H1 (cell line): ENCODE measurements around the gene MRPL41. TPM values are rescaled to one million over a fixed set of nuclear protein-coding genes. Genes with fewer than 3 reads are reported as not detected.
"Not testable (repeated sequence)": the region's sequence is repeated elsewhere in the genome, so short reads cannot be mapped to it uniquely, and the experiment has no call there.

Experiments
- CTCF ChIA-PET: fragments of 300-600 bp; sonication (Branson Sonifier 250); formaldehyde crosslinking; loops from one replicate; lab custom pipeline; 2021; ENCODE audit not compliant: partially characterized antibody; lab: Charles Lee
- POLR2A ChIA-PET: fragments of 300-600 bp; sonication (Branson Sonifier 250); formaldehyde crosslinking; loops from one replicate; lab custom pipeline; 2021; ENCODE audit warnings: inconsistent platforms; ENCODE audit not compliant: partially characterized antibody; lab: Charles Lee
- DNase-seq, 2 experiments: peaks; one replicate each; pipeline versions ENCODE4 v3.0.0 to v3.0.0-alpha.2; 2010 to 2022; ENCODE audit warnings: low spot score in 2 of 2, low read depth in 1 of 2, mixed read lengths in 1 of 2
- FAIRE-seq: peaks from 2 replicates; lab custom pipeline; 2011; peaks lifted over from hg19 to GRCh38; lab: Jason Lieb, UNC
- H2AFZ ChIP-seq: 2 replicates; pipeline ENCODE4 v1.8.1; 2012; ENCODE audit warnings: low read length, inconsistent platforms
- H2AK5ac ChIP-seq: 2 replicates; pipeline ENCODE4 v1.6.1; 2013; ENCODE audit warnings: low read depth, low read length
- H2BK120ac ChIP-seq: replicated peaks from 2 replicates; pipeline ENCODE3; 2013; ENCODE audit warnings: low read depth, low read length, inconsistent platforms
- H2BK12ac ChIP-seq: 2 replicates; pipeline ENCODE4 v1.6.1; 2013; ENCODE audit warnings: low read depth, low read length
- H2BK15ac ChIP-seq: 2 replicates; pipeline ENCODE4 v1.6.1; 2013; ENCODE audit warnings: low read length
- H2BK20ac ChIP-seq: 2 replicates; pipeline ENCODE4 v1.6.1; 2013; ENCODE audit warnings: low read length
- H2BK5ac ChIP-seq: 2 replicates; pipeline ENCODE4 v1.6.1; 2013; ENCODE audit warnings: low read depth, low read length
- H3K14ac ChIP-seq: 2 replicates; pipeline ENCODE4 v1.6.1; 2013; ENCODE audit warnings: inconsistent platforms; ENCODE audit not compliant: insufficient read length
- H3K18ac ChIP-seq: 2 replicates; pipeline ENCODE4 v1.6.1; 2013; ENCODE audit warnings: low read length; ENCODE audit errors: extremely low read depth
- H3K23ac ChIP-seq: 2 replicates; pipeline ENCODE4 v1.6.1; 2013; ENCODE audit warnings: inconsistent platforms; ENCODE audit not compliant: insufficient read length
- H3K23me2 ChIP-seq: 2 replicates; pipeline ENCODE4 v1.6.1; 2013; ENCODE audit warnings: low read depth, low read length
- H3K27ac ChIP-seq: 2 replicates; pipeline ENCODE4 v1.6.1; 2011; ENCODE audit warnings: low read depth, low read length, inconsistent platforms
- H3K27me3 ChIP-seq, 4 experiments: replicated peaks in 1 of 4; 1 replicate in 1 of 4; 2 replicates in 3 of 4; pipeline versions ENCODE4 v1.6.1 to v1.8.1; 2011 to 2013; ENCODE audit warnings: low read length in 3 of 4, mild to moderate bottlenecking in 3 of 4, inconsistent platforms in 2 of 4, mixed read lengths in 2 of 4, moderate library complexity in 1 of 4; ENCODE audit not compliant: control insufficient read depth in 3 of 4, insufficient read depth in 3 of 4; ENCODE audit errors: extremely low read depth in 1 of 4
- H3K36me3 ChIP-seq, 4 experiments: 2 replicates each; pipeline versions ENCODE4 v1.6.1 to v1.8.1; 2011 to 2013; ENCODE audit warnings: mild to moderate bottlenecking in 4 of 4, low read length in 3 of 4, moderate library complexity in 2 of 4, control low read depth in 1 of 4, inconsistent platforms in 1 of 4; ENCODE audit not compliant: insufficient read depth in 4 of 4, control insufficient read depth in 2 of 4
- H3K4ac ChIP-seq: replicated peaks from 2 replicates; pipeline ENCODE3; 2013; ENCODE audit warnings: low read length, low read depth, mixed read lengths, inconsistent platforms; ENCODE audit not compliant: insufficient read length
- H3K4me1 ChIP-seq, 4 experiments: replicated peaks in 1 of 4; 1 replicate in 1 of 4; 2 replicates in 3 of 4; pipeline versions ENCODE4 v1.6.1 to v1.8.1; 2011 to 2013; ENCODE audit warnings: low read length in 3 of 4, inconsistent platforms in 2 of 4, mixed read lengths in 1 of 4; ENCODE audit not compliant: insufficient read depth in 4 of 4, control insufficient read depth in 3 of 4
- H3K4me2 ChIP-seq, 2 experiments: 2 replicates each; pipeline versions ENCODE4 v1.6.1 to v1.8.1; 2011 to 2013; ENCODE audit warnings: low read depth in 2 of 2, low read length in 2 of 2, control low read depth in 1 of 2, inconsistent platforms in 1 of 2, mild to moderate bottlenecking in 1 of 2; ENCODE audit not compliant: insufficient read depth in 1 of 2
- H3K4me3 ChIP-seq, 4 experiments: fragments of 200-600, 300-600 bp in 1 of 4; sonication (generic), shearing (Covaris generic), sonication (Bioruptor Twin) in 1 of 4; 2 replicates each; pipeline versions ENCODE4 v1.5.1 to v1.8.1; 2011 to 2016; ENCODE audit warnings: low read length in 4 of 4, low read depth in 3 of 4, control low read depth in 2 of 4, inconsistent platforms in 2 of 4, mild to moderate bottlenecking in 2 of 4, mixed read lengths in 1 of 4, moderate library complexity in 1 of 4; ENCODE audit not compliant: insufficient read depth in 2 of 4; ENCODE audit errors: extremely low read depth in 1 of 4
- H3K56ac ChIP-seq: replicated peaks from 2 replicates; pipeline ENCODE3; 2013; ENCODE audit warnings: low read depth, mild to moderate bottlenecking, mixed read lengths, low read length, inconsistent platforms; ENCODE audit not compliant: insufficient read length
- H3K79me1 ChIP-seq: 2 replicates; pipeline ENCODE4 v1.6.1; 2013; ENCODE audit warnings: low read depth, low read length, control low read depth
- H3K79me2 ChIP-seq, 2 experiments: 2 replicates each; pipeline versions ENCODE4 v1.6.1 to v1.8.1; 2012 to 2013; ENCODE audit warnings: low read length in 2 of 2, mild to moderate bottlenecking in 2 of 2, inconsistent platforms in 1 of 2; ENCODE audit not compliant: insufficient read depth in 2 of 2, control insufficient read depth in 1 of 2
- H3K9ac ChIP-seq, 4 experiments: replicated peaks in 1 of 4; 1 replicate in 1 of 4; 2 replicates in 3 of 4; pipeline versions ENCODE4 v1.6.1 to v1.8.1; 2011 to 2013; ENCODE audit warnings: low read depth in 3 of 4, low read length in 3 of 4, control low read depth in 2 of 4, mild to moderate bottlenecking in 2 of 4, moderate library complexity in 2 of 4, inconsistent platforms in 1 of 4; ENCODE audit errors: extremely low read depth in 1 of 4
- H3K9me3 ChIP-seq, 2 experiments: 2 replicates each; pipeline versions ENCODE4 v1.6.1 to v1.8.1; 2012 to 2013; ENCODE audit warnings: mild to moderate bottlenecking in 2 of 2, moderate library complexity in 2 of 2, control low read depth in 1 of 2, inconsistent platforms in 1 of 2, low read depth in 1 of 2, low read length in 1 of 2, mixed read lengths in 1 of 2; ENCODE audit not compliant: insufficient read depth in 2 of 2
- H4K20me1 ChIP-seq, 2 experiments: replicated peaks in 1 of 2; 2 replicates each; pipeline versions ENCODE3 to v1.8.1; 2011 to 2013; ENCODE audit warnings: inconsistent platforms in 2 of 2, low read length in 2 of 2, mild to moderate bottlenecking in 1 of 2; ENCODE audit not compliant: insufficient read depth in 2 of 2, control insufficient read depth in 1 of 2
- H4K5ac ChIP-seq: 2 replicates; pipeline ENCODE4 v1.6.1; 2013; ENCODE audit warnings: low read length, low read depth, mixed read lengths, inconsistent platforms; ENCODE audit not compliant: insufficient read length
- H4K8ac ChIP-seq: 2 replicates; pipeline ENCODE4 v1.8.0; 2013; ENCODE audit warnings: mild to moderate bottlenecking, moderate library complexity, low read length, inconsistent platforms; ENCODE audit not compliant: insufficient read depth; ENCODE audit errors: extremely low read depth
- H4K91ac ChIP-seq: replicated peaks from 2 replicates; pipeline ENCODE3; 2013; ENCODE audit warnings: low read length, mixed read lengths, inconsistent platforms; ENCODE audit not compliant: insufficient read length
- WGBS, 2 experiments: shearing (Covaris generic) in 1 of 2; methylation state at CpG; one replicate each; pipeline versions ENCODE4 v1.1.6 to v1.1.7; 2013 to 2015; ENCODE audit warnings: low lambda C conversion rate in 2 of 2, mixed read lengths in 2 of 2, inconsistent platforms in 1 of 2, low coverage in 1 of 2, missing lambda C conversion rate in 1 of 2; ENCODE audit not compliant: insufficient replicate concordance in 2 of 2, insufficient coverage in 1 of 2, insufficient read length in 1 of 2; ENCODE audit errors: extremely low coverage in 1 of 2, missing lambda C conversion rate in 1 of 2; 5-methylcytosine and 5-hydroxymethylcytosine counted together
- polyA plus RNA-seq, 7 experiments: library from polyadenylated mRNA; depleted of rRNA in 3 of 7; stranded (reverse) in 5 of 7; unstranded in 2 of 7; fragments of >200 nt in 5 of 7; fragments of 200-250 nt in 2 of 7; gene quantifications; 1 replicate in 5 of 7; 2 replicates in 1 of 7; 4 replicates in 1 of 7; pipeline versions ENCODE4 v1.2.1 to v1.2.3, GENCODE V29; 2011 to 2013; ENCODE audit warnings: missing spikeins in 2 of 7, mixed read lengths in 2 of 7
- total RNA-seq: library from RNA; stranded (reverse); fragmentation: NEBNext Ultra II Directional; extraction: Animal tissue kit (Norgen Biotek cat#: 25700); gene quantifications from 2 replicates; pipeline ENCODE4 v1.2.1, GENCODE V29; 2021

MRPL41 gene
- total and polyA plus RNA-seq, 2 of the 8 experiments (the other 6 are each of a cell fraction or from before 2014, with no cell fraction given) = 47.2 to 58.1 TPM

GRCh38 chr9:137511126-137511525, 40.6 kb upstream of the MRPL41 start:
- FAIRE-seq, H2BK5ac ChIP-seq, H4K20me1 ChIP-seq, H3K79me1 ChIP-seq, H3K23ac ChIP-seq, H3K4me2 ChIP-seq, H2BK12ac ChIP-seq, H3K27ac ChIP-seq, H3K18ac ChIP-seq, H4K91ac ChIP-seq, H3K9ac ChIP-seq, H3K14ac ChIP-seq, H2BK20ac ChIP-seq, H3K27me3 ChIP-seq, H2AK5ac ChIP-seq, H3K4me1 ChIP-seq, H3K23me2 ChIP-seq, H2BK120ac ChIP-seq, H3K4me3 ChIP-seq, DNase-seq, H2BK15ac ChIP-seq, H2AFZ ChIP-seq, H3K56ac ChIP-seq, H3K4ac ChIP-seq, H4K5ac ChIP-seq, H4K8ac ChIP-seq, H3K36me3 ChIP-seq, H3K79me2 ChIP-seq, POLR2A ChIA-PET: not testable (repeated sequence)
- whole genome bisulfite sequencing, 2 experiments = 91% methylated on average over 16 of the region's 22 CpGs; no CpG with 5 or more reads in 1 of the 2 experiments
- CTCF ChIA-PET = interaction anchor here (0.7 to 1.0 kb wide), 4 partner anchors 9 to 29 kb away, joined by 3 to 4 read pairs (median 4); no protein-coding TSS in a partner anchor
- peaks cover 0 to 12% of the 10 kb centered on the region in 2 experiments; a peak in 1 of 4 replicates for H3K9me3 ChIP-seq
